ENCODE measurements around the gene TAF6L.

The TAF6L gene

DNA sequence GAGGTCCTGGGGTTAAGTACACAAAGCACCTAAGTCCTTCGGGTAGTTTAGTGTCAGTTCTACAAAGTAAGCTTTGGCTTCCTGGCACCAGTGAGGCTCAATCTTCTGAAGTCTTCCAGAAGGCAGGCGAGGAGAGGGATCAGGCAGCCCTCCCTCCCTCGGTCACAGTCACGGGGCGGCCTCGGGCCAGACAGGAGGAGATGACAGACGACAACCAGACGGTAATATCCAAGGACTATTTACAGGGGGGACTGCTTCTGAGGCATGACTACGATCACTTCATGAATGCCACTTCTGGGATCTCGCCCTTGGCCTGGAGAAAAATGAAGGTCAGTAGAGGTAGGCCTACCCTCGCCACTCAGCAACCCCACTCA lies 21.0 kb downstream of the TAF6L start:
- no peak for DNase-seq (ENCODE audit: low spot score)
- TF ChIP-seq, protein P1, sequence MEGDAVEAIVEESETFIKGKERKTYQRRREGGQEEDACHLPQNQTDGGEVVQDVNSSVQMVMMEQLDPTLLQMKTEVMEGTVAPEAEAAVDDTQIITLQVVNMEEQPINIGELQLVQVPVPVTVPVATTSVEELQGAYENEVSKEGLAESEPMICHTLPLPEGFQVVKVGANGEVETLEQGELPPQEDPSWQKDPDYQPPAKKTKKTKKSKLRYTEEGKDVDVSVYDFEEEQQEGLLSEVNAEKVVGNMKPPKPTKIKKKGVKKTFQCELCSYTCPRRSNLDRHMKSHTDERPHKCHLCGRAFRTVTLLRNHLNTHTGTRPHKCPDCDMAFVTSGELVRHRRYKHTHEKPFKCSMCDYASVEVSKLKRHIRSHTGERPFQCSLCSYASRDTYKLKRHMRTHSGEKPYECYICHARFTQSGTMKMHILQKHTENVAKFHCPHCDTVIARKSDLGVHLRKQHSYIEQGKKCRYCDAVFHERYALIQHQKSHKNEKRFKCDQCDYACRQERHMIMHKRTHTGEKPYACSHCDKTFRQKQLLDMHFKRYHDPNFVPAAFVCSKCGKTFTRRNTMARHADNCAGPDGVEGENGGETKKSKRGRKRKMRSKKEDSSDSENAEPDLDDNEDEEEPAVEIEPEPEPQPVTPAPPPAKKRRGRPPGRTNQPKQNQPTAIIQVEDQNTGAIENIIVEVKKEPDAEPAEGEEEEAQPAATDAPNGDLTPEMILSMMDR (IDR thresholded peaks at IDR 0.05; ENCODE audit: borderline replicate concordance, control extremely low read depth, extremely low read depth, insufficient read depth, missing control alignments): no peak
- in situ Hi-C loops (cut with MboI; ENCODE audit: low sequenced_read_pairs, unreplicated experiment): no loop called here

DNA sequence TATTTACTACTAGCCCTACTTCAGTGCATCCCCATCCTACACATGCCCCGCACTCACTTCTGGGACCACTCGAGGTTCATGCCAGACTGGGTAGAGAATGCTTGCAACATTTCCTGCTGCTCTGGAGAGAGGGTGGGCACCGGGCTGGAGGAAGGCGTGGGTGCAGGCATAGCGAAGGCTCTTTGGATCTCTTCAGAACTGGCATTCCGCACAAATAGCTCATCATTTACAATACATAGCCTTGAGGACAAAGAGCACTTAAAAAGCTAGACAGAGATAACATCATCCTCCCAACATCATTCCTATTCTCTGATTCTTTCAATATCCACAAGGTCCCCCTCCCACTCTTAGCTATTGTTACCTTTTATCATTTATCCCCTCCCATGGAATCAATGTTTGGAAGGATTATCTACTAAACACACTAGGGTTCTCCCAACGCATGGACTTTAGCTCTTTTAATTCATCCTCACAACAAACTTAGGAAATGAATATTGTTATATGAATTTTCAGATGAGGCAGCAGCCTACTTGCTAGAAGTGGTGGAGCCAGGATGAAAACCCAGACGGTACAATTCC lies 23.1 kb downstream of the TAF6L start:
- in situ Hi-C loops (cut with MboI; ENCODE audit: low sequenced_read_pairs, unreplicated experiment): no loop called here
- DNase-seq (ENCODE audit: low spot score): no peak
- TF ChIP-seq, protein P1 (IDR thresholded peaks at IDR 0.05; ENCODE audit: borderline replicate concordance, control extremely low read depth, extremely low read depth, insufficient read depth, missing control alignments): no peak

DNA sequence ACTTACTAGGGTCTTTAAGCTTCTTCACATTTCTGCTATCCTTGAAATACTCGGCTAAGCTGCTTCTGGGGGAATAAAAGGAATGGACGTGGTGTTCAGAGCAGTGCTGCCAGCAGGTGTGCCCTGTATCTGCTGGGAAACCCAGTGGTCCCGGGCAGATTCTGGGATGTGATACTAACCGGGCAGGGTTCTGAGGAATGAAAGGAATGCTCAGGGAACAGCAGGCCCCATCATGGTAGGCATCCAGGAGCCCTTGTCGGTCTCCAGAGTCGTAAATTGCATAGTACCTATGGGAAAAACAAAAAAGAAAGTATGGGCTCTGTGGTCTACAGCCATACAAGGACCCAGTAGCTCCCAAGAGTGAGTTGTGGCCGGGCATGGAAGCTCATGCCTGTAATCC lies 25.1 kb downstream of the TAF6L start:
- TF ChIP-seq, protein P1 (IDR thresholded peaks at IDR 0.05; ENCODE audit: borderline replicate concordance, control extremely low read depth, extremely low read depth, insufficient read depth, missing control alignments): no peak
- in situ Hi-C loops (cut with MboI; ENCODE audit: low sequenced_read_pairs, unreplicated experiment): no loop called here
- DNase-seq (ENCODE audit: low spot score): no peak

DNA sequence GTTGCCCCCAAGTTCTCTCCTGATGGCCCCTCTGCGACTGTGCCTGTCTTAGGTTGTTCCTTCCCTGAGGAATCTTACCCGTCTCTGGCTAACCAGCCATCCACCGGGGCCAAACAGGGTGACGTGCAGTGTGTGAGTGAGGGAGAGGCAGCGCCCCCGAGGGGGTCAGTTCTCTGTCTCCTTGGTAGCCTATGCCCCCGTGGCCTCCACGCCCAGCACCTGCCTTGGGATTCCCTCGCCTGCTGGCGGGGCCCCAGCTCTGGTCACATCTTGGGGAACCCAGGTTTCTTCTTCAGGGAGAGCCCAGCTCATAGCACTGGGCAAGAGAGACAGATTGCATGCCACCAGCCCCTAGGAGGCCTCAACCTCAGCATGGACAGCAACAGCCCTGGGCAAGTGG lies 28.3 kb downstream of the TAF6L start:
- in situ Hi-C loops (cut with MboI; ENCODE audit: low sequenced_read_pairs, unreplicated experiment): no loop called here
- TF ChIP-seq, protein P1 (IDR thresholded peaks at IDR 0.05; ENCODE audit: borderline replicate concordance, control extremely low read depth, extremely low read depth, insufficient read depth, missing control alignments): no peak
- DNase-seq (ENCODE audit: low spot score): no peak

DNA sequence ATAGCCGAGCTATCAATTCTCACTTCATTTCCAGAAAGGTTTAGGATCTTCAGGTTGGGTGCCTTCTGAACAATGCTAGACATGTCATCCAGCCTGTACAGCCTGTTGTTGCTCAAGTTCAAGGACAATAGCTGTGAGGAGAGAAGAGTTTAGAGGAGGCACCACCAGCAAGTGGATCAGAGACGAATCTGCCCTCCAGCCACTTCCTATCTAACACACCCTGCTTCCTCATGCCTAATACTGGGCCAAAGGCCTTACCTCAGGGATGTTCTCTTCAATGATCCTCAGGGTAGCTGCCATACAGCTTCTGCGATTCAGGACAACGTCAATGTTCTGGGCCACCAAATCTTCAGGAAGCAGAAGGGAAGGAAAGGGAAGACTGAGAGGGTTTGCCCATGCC lies 29.9 kb downstream of the TAF6L start:
- no peak for DNase-seq (ENCODE audit: low spot score)
- TF ChIP-seq, protein P1 (IDR thresholded peaks at IDR 0.05; ENCODE audit: borderline replicate concordance, control extremely low read depth, extremely low read depth, insufficient read depth, missing control alignments): no peak
- in situ Hi-C loops (cut with MboI; ENCODE audit: low sequenced_read_pairs, unreplicated experiment): no loop called here

DNA sequence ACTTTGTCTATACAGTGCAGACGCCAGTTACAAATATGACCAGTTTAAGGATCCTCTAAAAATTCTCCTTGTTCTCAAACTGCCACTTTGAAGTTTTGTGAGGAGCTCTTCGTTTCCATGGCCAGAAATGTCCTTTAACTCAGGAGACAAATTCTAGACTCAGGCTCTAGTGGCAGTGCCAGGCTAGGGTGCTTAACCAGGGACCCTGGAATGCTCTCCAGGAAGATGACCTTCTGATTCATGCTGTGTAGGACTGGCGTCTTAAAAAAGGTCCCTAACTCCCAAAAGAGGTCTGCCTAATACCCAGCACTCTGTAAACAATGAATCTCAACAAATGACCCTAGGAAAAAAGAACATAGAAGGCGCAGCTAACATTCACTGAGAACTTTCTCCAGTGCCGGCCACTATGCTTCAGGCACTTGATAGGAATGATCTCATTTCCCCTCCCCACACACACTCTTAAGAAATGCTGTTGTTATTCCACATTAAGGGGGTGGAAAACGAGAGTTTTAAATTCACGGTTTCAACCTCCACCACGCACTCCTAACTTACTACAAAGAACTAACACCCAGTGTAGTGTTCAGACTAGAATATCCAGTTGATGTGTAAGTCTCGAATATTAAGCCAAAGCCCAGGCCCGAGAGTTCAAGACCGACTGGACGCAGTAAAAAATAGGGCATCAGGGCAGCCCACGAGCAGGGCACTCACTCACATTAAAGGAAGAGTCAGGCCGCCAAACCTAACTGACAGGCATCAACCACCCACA lies 33.3 kb downstream of the TAF6L start:
- in situ Hi-C loops (cut with MboI; ENCODE audit: low sequenced_read_pairs, unreplicated experiment): no loop called here
- DNase-seq (ENCODE audit: low spot score): peak; percentile 49
- TF ChIP-seq, protein P1 (IDR thresholded peaks at IDR 0.05; ENCODE audit: borderline replicate concordance, control extremely low read depth, extremely low read depth, insufficient read depth, missing control alignments): no peak

All from GM13976 (cell line).